Colon (tissue), 2 donors: ENCODE data around the gene PCDHGB4.
"Not testable (repeated sequence)": the region's sequence is repeated elsewhere in the genome, so short reads cannot be mapped to it uniquely, and the experiment has no call there.

Experiments used
- FAIRE-seq: peaks from 2 replicates; lab custom pipeline; 2012; peaks lifted over from hg19 to GRCh38; lab: Jason Lieb, UNC
- donor health status: control.
- donor health status: control.

Gene PCDHGB4

DNA sequence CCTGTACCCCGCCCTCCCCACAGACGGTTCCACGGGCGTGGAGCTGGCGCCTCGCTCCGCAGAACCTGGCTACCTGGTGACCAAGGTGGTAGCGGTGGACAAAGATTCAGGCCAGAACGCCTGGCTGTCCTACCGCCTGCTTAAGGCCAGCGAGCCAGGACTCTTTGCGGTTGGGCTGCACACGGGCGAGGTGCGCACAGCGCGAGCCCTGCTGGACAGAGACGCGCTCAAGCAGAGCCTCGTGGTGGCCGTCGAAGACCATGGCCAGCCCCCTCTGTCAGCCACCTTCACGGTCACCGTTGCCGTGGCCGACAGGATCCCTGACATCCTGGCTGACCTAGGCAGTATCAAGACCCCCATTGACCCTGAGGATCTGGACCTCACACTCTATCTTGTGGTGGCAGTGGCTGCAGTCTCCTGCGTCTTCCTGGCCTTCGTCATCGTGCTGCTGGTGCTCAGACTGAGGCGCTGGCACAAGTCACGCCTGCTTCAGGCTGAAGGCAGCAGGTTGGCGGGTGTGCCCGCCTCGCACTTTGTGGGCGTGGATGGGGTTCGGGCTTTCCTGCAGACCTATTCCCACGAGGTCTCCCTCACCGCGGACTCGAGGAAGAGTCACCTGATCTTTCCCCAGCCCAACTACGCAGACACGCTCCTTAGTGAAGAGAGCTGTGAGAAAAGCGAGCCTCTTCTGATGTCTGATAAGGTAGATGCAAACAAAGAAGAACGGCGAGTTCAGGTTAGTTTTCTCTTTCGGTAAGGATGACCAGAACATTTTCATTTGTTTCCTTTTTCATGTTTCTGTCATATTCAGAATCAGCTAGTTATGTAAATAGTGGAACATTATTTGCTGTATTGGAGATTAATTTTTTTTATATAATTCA is 21.2 kb upstream of the PCDHGB4 start:
- FAIRE-seq: no peak

DNA sequence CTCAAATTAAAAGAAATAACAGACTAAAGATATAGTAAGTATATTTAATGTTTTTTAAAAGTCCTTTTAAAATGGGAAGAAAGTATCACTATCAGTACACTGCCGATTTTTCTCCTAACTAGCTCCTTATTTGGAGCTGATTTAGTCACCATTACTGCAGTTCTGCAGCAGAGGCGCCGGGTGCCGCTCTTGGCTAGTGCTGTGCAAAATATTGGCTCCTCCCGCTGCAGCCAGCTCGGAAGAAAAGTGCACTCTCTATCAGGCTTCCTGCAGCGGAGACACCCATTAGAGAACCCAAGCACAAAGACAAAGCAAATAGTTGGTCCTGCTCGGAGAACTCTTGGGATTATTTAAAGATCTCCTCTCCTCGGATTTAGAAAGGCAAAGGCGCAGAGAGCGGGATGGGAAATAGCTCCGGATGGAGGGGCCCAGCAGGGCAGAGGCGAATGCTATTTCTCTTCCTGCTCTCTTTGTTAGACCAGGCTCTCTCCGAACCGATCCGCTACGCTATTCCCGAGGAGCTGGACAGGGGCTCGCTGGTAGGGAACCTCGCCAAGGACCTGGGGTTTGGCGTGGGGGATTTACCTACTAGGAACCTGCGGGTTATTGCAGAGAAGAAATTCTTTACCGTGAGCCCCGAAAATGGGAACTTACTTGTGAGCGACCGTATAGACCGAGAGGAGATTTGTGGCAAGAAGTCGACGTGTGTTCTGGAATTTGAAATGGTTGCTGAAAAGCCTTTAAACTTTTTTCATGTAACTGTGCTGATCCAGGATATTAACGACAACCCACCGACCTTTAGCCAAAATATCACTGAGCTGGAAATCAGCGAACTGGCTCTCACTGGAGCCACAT is 17.3 kb upstream of the PCDHGB4 start, which contains the start of gene PCDHGB3:
PCDHGB3 (plus strand) TSS at position 249 of the 855 bp plus-strand sequence; CDS start at position 402, 153 bp downstream.
- FAIRE-seq: no peak

DNA sequence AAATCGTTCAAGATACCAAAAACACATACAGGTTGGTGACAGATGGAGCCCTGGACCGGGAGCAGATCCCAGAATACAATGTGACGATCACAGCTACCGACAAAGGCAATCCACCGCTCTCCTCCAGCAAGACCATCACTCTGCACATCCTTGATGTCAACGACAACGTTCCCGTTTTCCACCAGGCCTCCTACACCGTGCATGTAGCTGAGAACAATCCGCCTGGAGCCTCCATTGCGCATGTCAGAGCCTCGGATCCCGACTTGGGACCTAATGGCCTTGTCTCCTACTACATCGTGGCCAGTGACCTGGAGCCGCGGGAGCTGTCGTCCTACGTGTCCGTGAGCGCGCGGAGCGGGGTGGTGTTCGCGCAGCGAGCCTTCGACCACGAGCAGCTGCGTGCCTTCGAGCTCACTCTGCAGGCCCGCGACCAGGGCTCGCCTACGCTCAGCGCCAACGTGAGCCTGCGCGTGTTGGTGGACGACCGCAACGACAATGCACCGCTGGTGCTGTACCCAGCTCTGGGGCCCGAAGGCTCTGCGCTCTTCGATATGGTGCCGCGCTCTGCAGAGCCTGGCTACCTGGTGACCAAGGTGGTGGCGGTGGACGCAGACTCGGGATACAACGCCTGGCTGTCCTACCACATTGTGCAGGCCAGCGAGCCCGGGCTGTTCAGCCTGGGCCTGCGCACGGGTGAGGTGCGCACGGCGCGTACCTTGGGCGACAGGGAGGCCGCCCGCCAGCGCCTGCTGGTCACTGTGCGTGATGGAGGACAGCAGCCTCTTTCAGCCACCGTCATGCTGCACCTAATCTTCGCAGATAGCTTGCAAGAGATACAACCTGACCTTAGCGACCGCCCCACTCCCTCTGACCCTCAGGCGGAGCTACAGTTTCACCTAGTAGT is 15.7 kb upstream of the PCDHGB4 start:
- no peak for FAIRE-seq

DNA sequence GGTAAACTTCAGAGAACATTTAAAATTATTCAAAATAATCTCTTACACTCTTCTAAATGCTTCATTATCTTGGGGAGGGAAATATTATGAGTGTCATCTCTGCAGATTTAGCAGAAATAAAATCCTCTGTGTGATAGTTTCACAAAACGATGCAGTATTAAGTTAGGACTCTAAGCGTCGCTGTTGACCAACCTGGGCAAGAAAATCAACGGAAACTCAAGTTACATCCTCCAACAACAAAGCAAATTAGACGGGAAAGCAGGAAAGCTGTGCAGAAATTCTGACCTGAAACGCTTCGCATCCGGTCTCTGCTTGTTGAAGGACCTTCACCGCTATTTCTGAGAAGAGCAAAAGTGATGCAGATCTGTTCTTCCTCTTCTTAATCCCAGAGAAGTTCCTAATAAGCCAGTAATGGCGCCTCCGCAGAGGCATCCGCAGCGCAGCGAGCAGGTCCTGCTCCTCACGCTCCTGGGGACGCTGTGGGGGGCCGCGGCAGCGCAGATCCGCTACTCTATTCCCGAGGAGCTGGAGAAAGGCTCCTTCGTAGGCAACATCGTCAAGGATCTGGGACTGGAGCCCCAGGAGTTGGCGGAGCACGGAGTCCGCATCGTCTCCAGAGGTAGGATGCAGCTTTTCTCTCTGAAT is 13.7 kb upstream of the PCDHGB4 start, which contains the start of gene PCDHGA6:
PCDHGA6 (plus strand) TSS at position 219 of the 645 bp plus-strand sequence; CDS start at position 412, 193 bp downstream.
- no peak for FAIRE-seq

DNA sequence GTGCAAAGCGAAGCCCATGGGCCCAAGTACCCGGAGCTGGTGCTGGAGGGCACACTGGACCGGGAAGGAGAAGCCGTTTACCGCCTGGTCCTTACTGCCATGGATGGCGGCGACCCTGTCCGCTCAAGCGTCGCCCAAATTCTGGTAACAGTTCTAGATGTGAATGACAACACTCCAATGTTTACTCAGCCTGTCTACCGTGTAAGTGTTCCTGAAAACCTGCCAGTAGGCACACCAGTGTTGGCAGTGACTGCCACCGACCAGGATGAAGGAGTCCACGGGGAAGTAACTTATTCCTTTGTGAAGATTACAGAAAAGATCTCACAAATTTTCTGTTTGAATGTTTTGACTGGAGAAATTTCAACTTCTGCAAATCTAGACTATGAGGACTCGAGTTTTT is 12.9 kb upstream of the PCDHGB4 start:
- no peak for FAIRE-seq

DNA sequence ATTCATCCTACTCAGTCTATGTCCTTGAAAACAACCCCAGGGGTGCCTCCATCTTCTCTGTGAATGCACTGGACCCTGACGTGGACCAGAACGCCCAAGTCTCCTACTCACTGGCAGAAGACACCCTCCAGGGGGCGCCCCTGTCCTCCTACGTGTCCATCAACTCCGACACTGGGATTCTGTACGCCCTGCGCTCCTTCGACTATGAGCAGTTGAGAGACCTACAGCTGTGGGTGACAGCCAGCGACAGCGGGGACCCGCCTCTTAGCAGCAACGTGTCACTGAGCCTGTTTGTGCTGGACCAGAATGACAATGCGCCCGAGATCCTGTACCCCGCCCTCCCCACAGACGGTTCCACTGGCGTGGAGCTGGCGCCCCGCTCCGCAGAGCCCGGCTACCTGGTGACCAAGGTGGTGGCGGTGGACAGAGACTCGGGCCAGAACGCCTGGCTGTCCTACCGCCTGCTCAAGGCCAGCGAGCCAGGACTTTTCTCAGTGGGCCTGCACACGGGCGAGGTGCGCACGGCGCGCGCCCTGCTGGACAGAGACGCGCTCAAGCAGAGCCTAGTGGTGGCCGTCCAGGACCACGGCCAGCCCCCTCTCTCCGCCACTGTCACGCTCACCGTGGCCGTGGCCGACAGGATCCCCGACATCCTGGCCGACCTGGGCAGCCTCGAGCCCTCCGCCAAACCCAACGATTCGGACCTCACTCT is 11.9 kb upstream of the PCDHGB4 start:
- not testable (repeated sequence) for FAIRE-seq

GRCh38 chr5:141382469-141383294 is 4.8 kb upstream of the PCDHGB4 start, which contains the start of gene PCDHGA7:
PCDHGA7 (plus strand) TSS chr5:141382742; CDS start chr5:141382900, 158 bp downstream.
- FAIRE-seq: no peak

DNA sequence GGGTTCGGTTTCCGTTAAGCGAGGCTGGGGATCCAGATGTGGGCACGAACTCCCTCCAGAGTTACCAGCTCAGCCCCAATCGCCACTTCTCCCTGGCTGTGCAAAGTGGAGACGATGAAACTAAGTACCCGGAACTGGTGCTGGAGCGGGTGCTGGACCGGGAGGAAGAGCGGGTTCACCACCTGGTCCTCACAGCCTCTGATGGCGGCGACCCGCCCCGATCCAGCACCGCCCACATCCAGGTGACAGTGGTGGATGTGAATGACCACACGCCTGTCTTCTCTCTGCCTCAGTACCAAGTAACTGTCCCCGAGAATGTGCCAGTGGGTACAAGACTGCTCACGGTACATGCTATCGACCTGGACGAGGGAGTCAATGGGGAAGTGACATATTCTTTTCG is 4.2 kb upstream of the PCDHGB4 start:
- no peak for FAIRE-seq

DNA sequence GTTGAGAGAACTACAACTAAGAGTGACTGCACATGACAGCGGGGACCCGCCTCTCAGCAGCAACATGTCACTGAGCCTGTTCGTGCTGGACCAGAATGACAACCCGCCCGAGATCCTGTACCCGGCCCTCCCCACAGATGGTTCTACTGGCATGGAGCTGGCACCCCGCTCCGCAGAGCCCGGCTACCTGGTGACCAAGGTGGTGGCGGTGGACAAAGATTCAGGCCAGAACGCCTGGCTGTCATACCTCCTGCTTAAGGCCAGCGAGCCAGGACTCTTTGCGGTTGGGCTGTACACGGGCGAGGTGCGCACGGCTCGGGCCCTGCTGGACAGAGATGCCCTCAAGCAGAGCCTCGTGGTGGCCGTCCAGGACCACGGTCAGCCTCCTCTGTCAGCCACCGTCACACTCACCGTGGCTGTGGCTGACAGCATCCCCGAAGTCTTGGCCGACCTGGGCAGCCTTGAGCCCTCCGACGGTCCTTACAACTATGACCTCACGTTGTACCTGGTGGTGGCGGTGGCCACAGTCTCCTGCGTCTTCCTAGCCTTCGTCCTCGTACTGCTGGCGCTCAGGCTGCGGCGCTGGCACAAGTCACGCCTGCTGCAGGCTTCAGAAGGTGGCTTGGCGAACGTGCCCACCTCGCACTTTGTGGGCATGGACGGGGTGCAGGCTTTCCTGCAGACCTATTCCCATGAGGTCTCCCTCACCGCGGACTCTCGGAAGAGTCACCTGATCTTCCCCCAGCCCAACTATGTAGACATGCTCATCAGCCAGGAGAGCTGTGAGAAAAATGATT is 2.8 kb upstream of the PCDHGB4 start:
- FAIRE-seq: no peak

DNA sequence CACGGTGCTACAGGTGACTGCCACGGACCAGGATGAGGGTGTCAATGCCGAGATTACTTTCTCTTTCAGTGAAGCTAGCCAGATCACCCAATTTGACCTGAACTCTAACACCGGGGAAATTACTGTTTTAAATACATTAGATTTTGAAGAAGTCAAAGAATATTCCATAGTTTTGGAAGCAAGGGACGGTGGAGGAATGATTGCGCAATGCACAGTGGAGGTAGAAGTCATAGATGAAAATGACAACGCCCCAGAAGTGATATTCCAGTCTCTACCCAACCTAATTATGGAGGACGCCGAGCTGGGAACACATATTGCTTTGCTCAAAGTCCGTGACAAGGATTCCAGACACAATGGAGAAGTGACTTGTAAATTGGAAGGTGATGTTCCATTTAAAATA is 1.2 kb downstream of the PCDHGB4 start:
- no peak for FAIRE-seq

DNA sequence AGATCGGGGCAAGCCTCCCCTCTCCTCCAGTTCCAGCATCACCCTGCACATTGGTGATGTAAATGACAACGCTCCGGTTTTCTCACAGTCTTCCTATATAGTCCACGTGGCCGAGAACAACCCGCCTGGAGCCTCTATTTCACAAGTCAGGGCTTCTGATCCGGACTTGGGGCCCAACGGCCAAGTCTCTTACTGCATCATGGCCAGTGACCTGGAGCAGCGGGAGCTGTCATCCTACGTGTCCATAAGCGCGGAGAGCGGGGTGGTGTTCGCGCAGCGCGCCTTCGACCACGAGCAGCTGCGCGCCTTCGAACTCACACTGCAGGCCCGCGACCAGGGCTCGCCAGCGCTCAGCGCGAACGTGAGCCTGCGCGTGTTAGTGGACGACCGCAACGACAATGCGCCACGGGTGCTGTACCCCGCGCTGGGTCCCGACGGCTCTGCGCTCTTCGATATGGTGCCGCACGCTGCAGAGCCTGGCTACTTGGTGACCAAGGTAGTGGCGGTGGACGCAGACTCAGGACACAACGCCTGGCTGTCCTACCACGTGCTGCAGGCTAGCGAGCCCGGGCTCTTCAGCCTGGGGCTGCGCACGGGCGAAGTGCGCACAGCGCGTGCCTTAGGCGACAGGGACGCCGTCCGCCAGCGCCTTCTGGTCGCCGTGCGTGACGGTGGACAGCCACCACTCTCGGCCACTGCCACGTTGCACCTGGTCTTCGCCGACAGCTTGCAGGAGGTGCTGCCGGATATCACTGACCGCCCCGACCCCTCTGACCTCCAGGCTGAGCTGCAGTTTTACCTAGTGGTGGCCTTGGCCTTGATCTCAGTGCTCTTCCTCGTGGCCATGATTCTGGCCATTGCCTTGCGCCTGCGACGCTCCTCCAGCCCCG is 1.9 kb downstream of the PCDHGB4 start:
- no peak for FAIRE-seq

DNA sequence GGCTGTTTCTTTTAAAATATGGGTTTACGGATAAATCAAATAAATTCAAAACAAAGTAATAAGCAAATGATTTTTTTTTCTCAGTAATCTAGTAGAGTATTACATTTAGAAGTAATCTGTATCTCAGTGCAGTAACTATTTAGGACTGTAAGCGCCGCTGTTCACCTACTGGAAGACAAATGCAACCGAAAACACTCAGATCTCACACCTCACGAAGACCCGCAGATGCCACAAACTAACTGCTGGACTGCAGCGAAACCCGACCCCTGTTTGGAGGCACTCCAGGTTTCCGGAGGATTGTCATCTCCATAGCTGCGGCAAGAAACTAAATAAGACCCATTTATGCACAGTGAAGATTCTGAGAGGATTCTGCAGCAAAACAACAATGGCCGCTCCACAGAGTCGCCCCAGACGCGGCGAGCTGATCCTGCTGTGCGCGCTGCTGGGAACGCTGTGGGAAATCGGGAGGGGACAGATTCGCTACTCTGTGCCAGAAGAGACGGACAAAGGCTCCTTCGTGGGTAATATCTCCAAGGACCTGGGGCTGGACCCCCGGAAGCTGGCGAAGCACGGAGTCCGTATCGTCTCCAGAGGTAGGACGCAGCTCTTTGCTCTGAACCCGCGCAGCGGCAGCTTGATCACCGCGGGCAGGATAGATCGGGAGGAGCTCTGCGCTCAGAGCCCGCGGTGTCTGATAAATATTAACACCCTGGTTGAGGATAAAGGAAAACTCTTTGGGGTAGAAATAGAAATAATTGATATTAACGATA is 5.1 kb downstream of the PCDHGB4 start, which contains the start of gene PCDHGA8:
PCDHGA8 (plus strand) TSS at position 205 of the 770 bp plus-strand sequence; CDS start at position 386, 181 bp downstream.
- no peak for FAIRE-seq

DNA sequence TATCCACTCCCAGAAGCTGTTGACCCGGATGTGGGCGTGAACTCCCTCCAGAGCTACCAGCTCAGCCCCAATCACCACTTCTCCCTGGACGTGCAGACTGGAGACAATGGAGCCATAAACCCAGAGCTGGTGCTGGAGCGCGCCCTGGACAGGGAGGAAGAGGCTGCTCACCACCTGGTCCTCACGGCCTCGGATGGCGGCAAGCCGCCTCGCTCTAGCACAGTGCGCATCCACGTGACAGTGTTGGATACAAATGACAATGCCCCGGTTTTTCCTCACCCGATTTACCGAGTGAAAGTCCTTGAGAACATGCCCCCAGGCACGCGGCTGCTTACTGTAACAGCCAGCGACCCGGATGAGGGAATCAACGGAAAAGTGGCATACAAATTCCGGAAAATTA is 5.8 kb downstream of the PCDHGB4 start:
- FAIRE-seq: no peak

GRCh38 chr5:141394401-141395187 is 7.1 kb downstream of the PCDHGB4 start:
- FAIRE-seq: not testable (repeated sequence)

GRCh38 chr5:141397756-141398551 is 10.5 kb downstream of the PCDHGB4 start, which contains the start of gene PCDHGB5:
PCDHGB5 (plus strand) TSS chr5:141397947; CDS start chr5:141398128, 181 bp downstream.
- FAIRE-seq: not testable (repeated sequence)
